Measurements from ENCODE around the gene SHC4.

- TF ChIP-seq CHD2 (IDR thresholded peaks at IDR 0.05; ENCODE audit: low read length, partially characterized antibody) (no peak), POLR2AphosphoS5 (IDR thresholded peaks at IDR 0.05; ENCODE audit: low read depth, low read length) (no peak), ELF1 (IDR thresholded peaks at IDR 0.05) (no peak), EP300 (IDR thresholded peaks at IDR 0.05; ENCODE audit: borderline replicate concordance in 1 of 2, low read depth in 1 of 2, low read length in 1 of 2) (no peak), TAF1 (IDR thresholded peaks at IDR 0.05; ENCODE audit: borderline replicate concordance, low read depth, low read length) (no peak), SMC3 (IDR thresholded peaks at IDR 0.05; ENCODE audit: low read depth, low read length) (no peak), FOXM1 (IDR thresholded peaks at IDR 0.05; ENCODE audit: low read depth) (no peak), GABPA (IDR thresholded peaks at IDR 0.05; ENCODE audit: low read depth) (no peak), RAD21 (IDR thresholded peaks at IDR 0.05; ENCODE audit: low read length) (no peak)
- TF ChIP-seq, protein P1, sequence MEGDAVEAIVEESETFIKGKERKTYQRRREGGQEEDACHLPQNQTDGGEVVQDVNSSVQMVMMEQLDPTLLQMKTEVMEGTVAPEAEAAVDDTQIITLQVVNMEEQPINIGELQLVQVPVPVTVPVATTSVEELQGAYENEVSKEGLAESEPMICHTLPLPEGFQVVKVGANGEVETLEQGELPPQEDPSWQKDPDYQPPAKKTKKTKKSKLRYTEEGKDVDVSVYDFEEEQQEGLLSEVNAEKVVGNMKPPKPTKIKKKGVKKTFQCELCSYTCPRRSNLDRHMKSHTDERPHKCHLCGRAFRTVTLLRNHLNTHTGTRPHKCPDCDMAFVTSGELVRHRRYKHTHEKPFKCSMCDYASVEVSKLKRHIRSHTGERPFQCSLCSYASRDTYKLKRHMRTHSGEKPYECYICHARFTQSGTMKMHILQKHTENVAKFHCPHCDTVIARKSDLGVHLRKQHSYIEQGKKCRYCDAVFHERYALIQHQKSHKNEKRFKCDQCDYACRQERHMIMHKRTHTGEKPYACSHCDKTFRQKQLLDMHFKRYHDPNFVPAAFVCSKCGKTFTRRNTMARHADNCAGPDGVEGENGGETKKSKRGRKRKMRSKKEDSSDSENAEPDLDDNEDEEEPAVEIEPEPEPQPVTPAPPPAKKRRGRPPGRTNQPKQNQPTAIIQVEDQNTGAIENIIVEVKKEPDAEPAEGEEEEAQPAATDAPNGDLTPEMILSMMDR (IDR thresholded peaks at IDR 0.05) = no peak
- TF ChIP-seq, protein P2, sequence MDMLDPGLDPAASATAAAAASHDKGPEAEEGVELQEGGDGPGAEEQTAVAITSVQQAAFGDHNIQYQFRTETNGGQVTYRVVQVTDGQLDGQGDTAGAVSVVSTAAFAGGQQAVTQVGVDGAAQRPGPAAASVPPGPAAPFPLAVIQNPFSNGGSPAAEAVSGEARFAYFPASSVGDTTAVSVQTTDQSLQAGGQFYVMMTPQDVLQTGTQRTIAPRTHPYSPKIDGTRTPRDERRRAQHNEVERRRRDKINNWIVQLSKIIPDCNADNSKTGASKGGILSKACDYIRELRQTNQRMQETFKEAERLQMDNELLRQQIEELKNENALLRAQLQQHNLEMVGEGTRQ (IDR thresholded peaks at IDR 0.05; ENCODE audit: borderline replicate concordance, low read depth, low read length) = no peak
These were observed 47.0 kb downstream of the SHC4 start for GRCh38 chr15:48916721-48917120.
